Esophagus mucosa (tissue), 1 donor: ENCODE measurements around the gene TCEANC. TPM values are rescaled to one million over a fixed set of nuclear protein-coding genes. Genes with fewer than 3 reads are reported as not detected.
"Not testable (repeated sequence)": the region's sequence is repeated elsewhere in the genome, so short reads cannot be mapped to it uniquely, and the experiment has no call there.

Experiments
- ATAC-seq: fragments of 200-7000 bp; cut with Tn5 transposase; one replicate; pipeline ENCODE4 v1.9.1; 2020
- total RNA-seq: library from RNA; stranded (reverse); gene quantifications from one replicate; pipeline ENCODE4 v1.2.4, GENCODE V29; 2023
- donor health status: DM: yes; HTN: yes; CAD: no.

Gene TCEANC
- total RNA-seq, result 2.0 TPM

GRCh38 chrX:13652850-13653693 is at the start of gene TCEANC:
TSS of gene TCEANC (plus strand) at chrX:13653141. CDS start at chrX:13662509, 9,368 bp downstream.
- ATAC-seq, result peak; percentile 100

GRCh38 chrX:13605611-13606010 is 47.3 kb upstream of the TCEANC start:
- ATAC-seq, result no peak

GRCh38 chrX:13607331-13607995 is 45.5 kb upstream of the TCEANC start:
- peak; percentile 82 for ATAC-seq

- no peak for ATAC-seq
These were observed 45.0 kb upstream of the TCEANC start for GRCh38 chrX:13607996-13608365.

- ATAC-seq, result peak; percentile 64
These were observed 38.8 kb upstream of the TCEANC start for GRCh38 chrX:13614154-13614553.

- ATAC-seq, result no peak
These were observed 32.7 kb upstream of the TCEANC start for GRCh38 chrX:13620207-13620606.

- no peak for ATAC-seq
These were observed 30.5 kb upstream of the TCEANC start for GRCh38 chrX:13622401-13622964.

- ATAC-seq, result no peak
These were observed 25.6 kb upstream of the TCEANC start for GRCh38 chrX:13627306-13627705.

GRCh38 chrX:13637224-13637623 is 15.7 kb upstream of the TCEANC start:
- not testable (repeated sequence) for ATAC-seq

GRCh38 chrX:13638021-13638420 is 14.9 kb upstream of the TCEANC start:
- peak; percentile 96 for ATAC-seq

GRCh38 chrX:13638826-13639225 is 14.1 kb upstream of the TCEANC start:
- ATAC-seq, result no peak

GRCh38 chrX:13641684-13642083 is 11.3 kb upstream of the TCEANC start:
- not testable (repeated sequence) for ATAC-seq

- no peak for ATAC-seq
These were observed 7.3 kb upstream of the TCEANC start for GRCh38 chrX:13645464-13646153.

GRCh38 chrX:13646154-13646549 is 6.8 kb upstream of the TCEANC start:
- peak; percentile 72 for ATAC-seq

GRCh38 chrX:13647709-13648212 is 5.2 kb upstream of the TCEANC start:
- ATAC-seq, result peak; percentile 74

GRCh38 chrX:13648336-13648735 is 4.6 kb upstream of the TCEANC start:
- ATAC-seq, result not testable (repeated sequence)

- no peak for ATAC-seq
These were observed 3.1 kb upstream of the TCEANC start for GRCh38 chrX:13649838-13650237.

- ATAC-seq, result no peak
These were observed 2.6 kb upstream of the TCEANC start for GRCh38 chrX:13650318-13650717.

- ATAC-seq, result no peak
These were observed 1.8 kb upstream of the TCEANC start for GRCh38 chrX:13651150-13651549.

- ATAC-seq, result no peak
These were observed 601 bp upstream of the TCEANC start for GRCh38 chrX:13652287-13652793.

- ATAC-seq, result no peak
These were observed 1.2 kb downstream of the TCEANC start for GRCh38 chrX:13654116-13654515.

GRCh38 chrX:13655674-13656073 is 2.7 kb downstream of the TCEANC start:
- ATAC-seq, result no peak

GRCh38 chrX:13658602-13659001 is 5.7 kb downstream of the TCEANC start:
- peak; percentile 58 for ATAC-seq
